ENCODE measurements around the gene ELP4. TPM values are rescaled to one million over a fixed set of nuclear protein-coding genes. Genes with fewer than 3 reads are reported as not detected.
"Not testable (repeated sequence)": the region's sequence is repeated elsewhere in the genome, so short reads cannot be mapped to it uniquely, and the experiment has no call there.

Gene ELP4
- polyA plus RNA-seq, 1 donor = 26.4 TPM

DNA sequence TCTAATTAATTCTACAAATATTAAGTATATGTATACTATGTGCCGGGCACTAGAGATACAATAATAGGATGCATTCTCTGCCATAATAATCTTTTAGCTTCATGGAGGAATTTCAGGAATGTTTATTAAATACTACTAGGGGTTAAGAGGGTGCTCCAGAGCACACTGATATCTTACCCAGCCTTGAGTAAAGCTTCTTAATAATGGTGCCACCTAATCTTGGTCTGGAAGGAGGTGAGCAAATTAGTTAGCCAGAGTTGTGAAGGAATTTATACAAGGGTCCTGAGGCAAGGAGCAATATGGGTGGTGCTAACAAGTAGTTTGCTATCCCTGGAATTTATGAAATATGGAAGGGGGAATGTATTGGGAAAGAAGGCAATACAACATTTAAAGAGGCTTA lies 21.7 kb downstream of the ELP4 start:
- no peak for DNase-seq

DNA sequence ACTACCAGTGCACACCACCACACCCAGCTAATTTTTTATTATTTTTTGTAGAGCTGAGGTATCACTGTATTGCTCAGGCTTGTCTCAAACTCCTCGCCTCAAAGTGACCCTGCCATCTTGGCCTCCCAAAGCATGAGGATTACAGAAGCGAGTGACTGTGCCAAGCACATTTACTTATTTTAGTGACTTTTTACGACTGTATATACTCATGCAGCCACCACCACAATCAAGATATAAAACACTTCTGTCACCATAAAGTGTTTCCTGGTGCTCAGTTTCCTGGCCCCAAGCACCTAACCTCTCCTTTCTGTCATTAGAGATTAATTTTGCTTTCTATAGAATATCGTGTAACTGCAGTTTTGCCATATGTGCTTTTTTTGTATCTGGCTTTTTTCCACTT lies 25.9 kb downstream of the ELP4 start:
- no peak for DNase-seq

DNA sequence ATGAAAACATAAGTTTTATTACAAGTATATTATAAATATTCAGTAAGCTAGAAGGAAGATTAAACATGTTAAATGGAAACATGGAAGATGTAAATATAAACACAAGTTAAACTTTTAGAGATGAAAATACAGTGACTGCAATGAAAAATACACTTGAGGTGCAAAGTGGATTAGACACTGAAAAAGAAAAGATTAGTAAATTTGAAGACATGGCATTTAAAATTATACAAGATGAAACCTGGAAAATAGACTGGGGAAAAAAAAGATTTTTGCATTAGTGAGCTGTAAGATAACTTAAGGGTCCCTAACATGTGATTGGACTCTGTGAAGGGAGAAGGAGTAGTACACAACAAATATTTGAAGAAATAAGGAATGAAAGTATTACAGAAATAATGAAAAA lies 33.3 kb downstream of the ELP4 start:
- no peak for DNase-seq

- no peak for DNase-seq
Measured at GRCh38 chr11:31555938-31556337, 46.4 kb downstream of the ELP4 start.

GRCh38 chr11:31558001-31558400 lies 48.4 kb downstream of the ELP4 start:
- no peak for DNase-seq

GRCh38 chr11:31560842-31561476 lies 51.4 kb downstream of the ELP4 start:
- DNase-seq = no peak

GRCh38 chr11:31564517-31564916 lies 55.0 kb downstream of the ELP4 start:
- DNase-seq = not testable (repeated sequence)

GRCh38 chr11:31574133-31574532 lies 64.6 kb downstream of the ELP4 start:
- DNase-seq = not testable (repeated sequence)

DNA sequence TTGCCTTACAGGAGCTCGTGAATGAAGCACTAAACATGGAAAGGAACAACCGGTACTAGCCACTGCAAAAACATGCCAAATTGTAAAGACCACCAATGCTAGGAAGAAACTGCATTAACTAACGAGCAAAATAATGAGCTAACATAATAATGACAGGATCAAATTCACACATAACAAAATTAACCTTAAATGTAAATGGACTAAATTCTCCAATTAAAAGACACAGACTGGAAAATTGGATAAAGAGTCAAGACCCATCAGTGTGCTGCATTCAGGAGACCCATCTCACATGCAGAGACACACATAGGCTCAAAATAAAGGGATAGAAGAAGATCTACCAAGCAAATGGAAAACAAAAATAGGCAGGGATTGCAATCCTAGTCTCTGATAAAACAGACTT lies 66.2 kb downstream of the ELP4 start:
- DNase-seq = not testable (repeated sequence)

GRCh38 chr11:31579412-31579811 lies 69.8 kb downstream of the ELP4 start:
- DNase-seq = not testable (repeated sequence)

DNA sequence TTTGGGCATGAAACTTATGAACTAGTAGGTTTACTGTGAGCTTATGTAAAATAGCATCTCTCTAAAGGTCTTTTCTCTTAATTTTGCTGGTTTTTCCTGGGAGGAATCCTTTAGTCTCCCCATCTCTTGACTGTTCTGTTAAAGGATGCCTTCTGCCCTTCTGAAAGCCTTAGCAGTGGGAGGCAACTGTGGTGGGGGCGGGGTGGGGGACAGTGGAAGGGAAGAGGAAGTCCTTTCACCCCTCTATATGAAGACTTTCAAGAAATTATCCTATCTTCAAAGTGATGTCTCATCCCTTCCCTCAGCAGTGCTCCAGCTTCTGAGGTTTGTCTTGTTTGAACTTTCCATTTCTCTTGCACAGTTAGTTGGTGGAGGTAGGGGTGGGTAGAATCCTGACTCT lies 73.1 kb downstream of the ELP4 start:
- no peak for DNase-seq

DNA sequence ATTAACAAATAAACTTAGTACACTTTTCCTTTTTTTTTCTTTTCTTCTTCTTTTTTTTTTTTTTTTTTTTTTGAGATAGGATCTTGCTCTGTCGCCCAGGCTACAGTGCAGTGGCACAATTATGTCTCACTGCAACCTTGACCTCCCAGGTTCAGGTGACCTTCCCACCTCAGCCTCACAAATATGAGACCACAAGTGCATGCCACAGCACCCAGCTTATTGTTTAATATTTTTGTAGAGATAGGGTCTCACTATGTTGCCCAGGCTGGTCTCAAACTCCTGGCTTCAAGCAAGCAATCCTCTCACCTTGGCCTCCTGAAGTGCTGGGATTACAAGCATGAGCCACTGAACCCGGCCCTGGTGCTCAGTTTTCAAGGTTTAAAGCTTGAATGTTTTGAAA lies 88.9 kb downstream of the ELP4 start:
- no peak for DNase-seq

DNA sequence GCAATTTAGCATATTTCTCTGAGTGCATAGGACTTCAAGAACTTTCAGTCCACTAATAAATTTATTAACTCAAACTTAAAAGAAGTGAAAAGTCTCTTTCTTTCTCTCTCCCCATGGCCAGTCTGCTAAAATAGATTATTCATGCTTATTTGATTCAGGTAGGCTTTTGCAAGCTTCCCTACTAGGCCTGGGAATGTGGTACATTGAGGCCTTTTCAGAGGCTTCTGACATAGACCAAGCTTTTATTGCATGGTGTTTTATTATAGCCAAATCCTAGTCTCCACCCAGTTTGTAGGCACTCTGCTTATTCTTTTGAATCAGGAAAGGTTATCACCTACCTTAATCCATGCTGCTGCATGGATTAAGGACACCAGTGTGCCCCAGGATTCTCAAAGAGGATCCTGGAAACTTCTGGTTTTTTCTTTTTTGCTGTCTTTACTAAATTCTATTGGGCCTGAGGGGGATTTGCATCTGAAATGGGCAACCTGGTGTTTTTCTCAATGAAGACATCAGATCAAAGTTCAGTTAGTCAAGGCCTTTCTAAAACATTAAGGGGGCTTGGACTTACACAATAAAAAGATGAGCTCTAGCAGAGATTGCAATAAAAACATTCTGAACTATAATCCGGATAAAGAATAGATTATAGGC lies 92.2 kb downstream of the ELP4 start:
- no peak for DNase-seq

- DNase-seq = no peak
Measured at GRCh38 chr11:31606893-31607292, 97.3 kb downstream of the ELP4 start.

DNA sequence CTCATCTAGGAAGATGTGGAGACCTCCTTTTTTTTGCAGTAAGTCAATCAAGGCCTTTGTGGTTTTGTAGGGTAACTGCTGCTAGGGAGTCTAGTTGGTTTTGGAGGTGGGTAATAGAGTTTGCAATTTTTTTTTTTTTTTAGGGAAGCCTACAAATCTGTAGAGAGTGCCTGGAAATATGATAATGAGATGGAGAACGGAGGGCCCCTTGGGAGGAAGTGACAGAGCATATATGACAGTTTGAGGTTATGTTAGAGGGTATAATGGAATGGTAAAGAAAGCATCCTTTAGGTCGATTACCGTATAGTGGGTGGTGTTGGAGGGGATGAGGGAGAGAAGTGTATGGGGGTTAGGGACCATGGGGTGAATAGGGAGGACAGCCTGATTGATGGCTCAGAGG lies 98.3 kb downstream of the ELP4 start:
- DNase-seq = no peak

GRCh38 chr11:31608995-31609394 lies 99.4 kb downstream of the ELP4 start:
- DNase-seq = no peak

DNA sequence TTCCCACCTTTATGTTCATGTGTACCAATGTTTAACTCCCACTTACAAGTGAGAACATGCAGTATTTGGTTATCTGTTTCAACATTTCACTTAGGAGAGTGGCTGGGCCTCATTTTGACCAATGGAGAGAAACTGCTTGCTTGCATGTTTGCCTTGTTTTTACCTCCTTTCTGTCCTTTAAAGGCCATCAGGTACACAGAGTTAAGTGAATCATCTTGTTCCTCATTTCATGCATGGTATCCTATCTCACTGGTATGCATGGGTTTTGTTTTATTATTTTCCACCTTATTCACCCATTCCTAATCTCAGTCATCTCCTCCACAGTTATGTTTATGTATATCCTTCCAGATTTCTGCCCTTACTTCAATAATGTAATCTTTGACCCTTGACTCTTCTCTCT lies 101.0 kb downstream of the ELP4 start:
- no peak for DNase-seq

DNA sequence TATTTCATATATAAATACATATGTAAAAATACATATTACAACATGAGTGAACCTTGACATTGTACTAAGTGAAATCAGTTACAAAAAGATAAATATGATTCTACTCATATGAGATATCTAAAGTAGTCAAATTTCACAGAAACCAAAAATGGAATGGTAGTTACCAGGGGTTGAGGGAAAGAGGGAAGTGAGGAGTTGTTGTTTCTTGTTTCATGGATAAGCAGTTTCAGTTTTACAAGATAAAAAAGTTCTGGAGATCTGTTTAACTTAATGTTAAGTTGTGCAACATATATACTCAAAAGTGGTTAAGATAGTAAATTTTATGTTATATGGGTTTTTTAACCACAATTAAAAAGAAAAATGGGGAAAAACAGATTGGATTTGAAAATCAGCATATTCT lies 107.7 kb downstream of the ELP4 start:
- DNase-seq = no peak

DNA sequence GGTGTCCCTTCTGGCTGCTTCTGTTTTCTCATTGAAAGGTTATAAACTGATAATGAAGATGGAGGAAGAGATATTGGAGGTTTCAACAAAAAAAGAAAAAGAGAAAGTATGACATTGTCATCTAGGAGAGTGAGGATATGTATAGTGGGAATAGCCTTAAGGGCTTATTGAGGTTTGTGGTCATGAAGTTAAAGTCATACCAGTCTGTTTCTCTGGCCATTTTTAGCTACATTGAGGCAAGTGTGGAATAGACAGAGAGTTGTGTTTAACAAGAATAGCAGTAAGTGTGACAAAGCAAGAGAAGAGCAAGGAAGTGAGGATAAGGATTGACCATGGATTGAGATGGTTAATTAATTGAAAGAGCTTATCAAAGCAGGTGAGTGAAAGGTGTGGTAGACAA lies 110.4 kb downstream of the ELP4 start:
- DNase-seq = no peak

GRCh38 chr11:31620434-31620833 lies 110.9 kb downstream of the ELP4 start:
- DNase-seq = no peak

GRCh38 chr11:31625868-31626267 lies 116.3 kb downstream of the ELP4 start:
- DNase-seq = no peak

GRCh38 chr11:31628111-31628510 lies 118.5 kb downstream of the ELP4 start:
- DNase-seq = no peak

DNA sequence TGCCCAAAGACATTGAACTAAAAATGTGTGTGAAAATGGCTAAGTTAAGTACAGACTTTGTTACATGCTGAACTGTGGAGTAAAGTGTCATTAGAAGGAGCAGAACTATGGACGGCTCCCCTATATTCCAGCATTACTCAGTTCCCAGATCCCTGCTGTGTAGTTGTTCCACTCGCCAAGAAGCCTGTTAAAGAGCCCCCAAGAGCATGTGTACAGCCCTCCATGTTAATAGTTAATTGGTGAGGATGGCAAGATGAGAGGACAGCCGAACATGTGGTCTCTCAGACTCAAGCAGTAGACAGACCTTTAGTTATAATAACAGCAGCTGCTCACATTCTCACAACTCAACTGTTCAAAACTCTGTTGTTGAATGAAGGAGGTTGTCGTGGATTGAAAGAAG lies 127.4 kb downstream of the ELP4 start:
- no peak for DNase-seq

- no peak for DNase-seq
Measured at GRCh38 chr11:31640611-31641010, 131.0 kb downstream of the ELP4 start.

Measured in left kidney (tissue), 2 donors.